ENCODE results near the gene PCDHGC4.

PCDHGC4 gene

GRCh38 chr5:141533897-141534296 lies 49.1 kb downstream of the PCDHGC4 start:
- POLR2A ChIA-PET (ENCODE audit: low non-redundant PET) = no interaction called here

GRCh38 chr5:141534492-141535213 lies 49.8 kb downstream of the PCDHGC4 start:
- no peak for DNase-seq (ENCODE audit: low spot score)

More at GRCh38 chr5:141533897-141534296, 49.1 kb downstream of the PCDHGC4 start:
- DNase-seq (ENCODE audit: low spot score) = no peak
- TF ChIP-seq CTCF (conservative IDR thresholded peaks at IDR 0.05; ENCODE audit: low read depth) = no peak
- CTCF ChIA-PET = interaction anchor here (0.7 to 1.2 kb wide), 4 partner anchors 9 to 116 kb away, joined by 3 to 6 read pairs (median 4); partner anchors contain the start of gene PCDHGB7
- no peak overlapping the region for H3K27ac ChIP-seq

More at GRCh38 chr5:141534492-141535213, 49.8 kb downstream of the PCDHGC4 start:
- ChIA-PET CTCF (interaction anchor here (0.7 to 0.8 kb wide), 2 partner anchors 49 to 191 kb away, joined by 3 read pairs; partner anchors contain the start of gene PCDHGA3), POLR2A (ENCODE audit: low non-redundant PET) (no interaction called here)
- TF ChIP-seq CTCF (conservative IDR thresholded peaks at IDR 0.05; ENCODE audit: low read depth) = no peak
- no peak overlapping the region for H3K27ac ChIP-seq
